Gastrocnemius medialis (tissue), 4 donors: ENCODE measurements around the gene KIAA0040.

Experiments
- CTCF ChIP-seq, 5 experiments: fragments of 450-650 bp in 3 of 5; fragments of 200-600 bp in 2 of 5; sonication (generic) in 2 of 5; IDR thresholded peaks in 4 of 5; conservative IDR thresholded peaks in 1 of 5; 1 replicate in 4 of 5; 2 replicates in 1 of 5; pipeline ENCODE4 v1.5.1; 2016 to 2019; ENCODE audit warnings: antibody characterized with exemption in 5 of 5, mild to moderate bottlenecking in 3 of 5, moderate library complexity in 3 of 5
- POLR2A ChIP-seq, 2 donors: fragments of 450-650 bp; IDR thresholded peaks; one replicate each; pipeline ENCODE4 v1.6.1; 2017; ENCODE audit warnings: antibody characterized with exemption in 2 of 2, mild to moderate bottlenecking in 2 of 2, moderate library complexity in 2 of 2

- no peak for TF ChIP-seq CTCF (IDR thresholded peaks at IDR 0.05 in 4 of 5, conservative IDR thresholded peaks at IDR 0.05 in 1 of 5)
- no peak for TF ChIP-seq POLR2A (IDR thresholded peaks at IDR 0.05)
These were observed 61.9 kb downstream of the KIAA0040 start for GRCh38 chr1:175130649-175131045.
